PC-9 (cell line): ENCODE results near the gene AMIGO1.

Source experiments
- EZH2 ChIP-seq: fragments of 200-600 bp; sonication (generic); IDR thresholded peaks from 2 replicates; pipeline ENCODE4 v1.8.0; 2017; ENCODE audit warnings: antibody characterized with exemption, low read depth
- TF ChIP-seq, protein P1 (sequence below): fragments of 200-600 bp; sonication (generic); conservative IDR thresholded peaks from 2 replicates; pipeline ENCODE4 v1.6.1; 2017; ENCODE audit warnings: mixed run types, antibody characterized with exemption, mild to moderate bottlenecking, moderate library complexity

DNA sequence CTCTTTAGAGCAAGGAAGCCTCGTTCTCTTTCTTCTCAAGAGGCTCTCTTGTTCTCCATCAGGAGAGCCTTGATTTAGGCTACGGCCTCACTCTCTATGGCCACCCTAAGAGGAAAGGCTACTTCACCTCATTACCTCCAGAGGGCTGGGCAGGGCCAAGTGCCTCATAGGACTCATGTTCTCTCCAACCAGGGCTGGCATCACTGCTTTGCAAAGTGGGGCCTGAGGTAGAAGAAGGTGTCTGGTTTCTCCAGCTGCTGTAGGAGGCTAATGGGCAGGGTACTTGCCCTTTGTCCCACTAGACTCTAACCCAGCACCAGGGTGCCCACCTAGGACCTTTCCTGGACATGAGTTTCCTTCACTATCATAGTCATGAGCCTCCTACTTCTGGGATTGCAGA, 27.9 kb downstream of the AMIGO1 start:
- TF ChIP-seq, protein P1, sequence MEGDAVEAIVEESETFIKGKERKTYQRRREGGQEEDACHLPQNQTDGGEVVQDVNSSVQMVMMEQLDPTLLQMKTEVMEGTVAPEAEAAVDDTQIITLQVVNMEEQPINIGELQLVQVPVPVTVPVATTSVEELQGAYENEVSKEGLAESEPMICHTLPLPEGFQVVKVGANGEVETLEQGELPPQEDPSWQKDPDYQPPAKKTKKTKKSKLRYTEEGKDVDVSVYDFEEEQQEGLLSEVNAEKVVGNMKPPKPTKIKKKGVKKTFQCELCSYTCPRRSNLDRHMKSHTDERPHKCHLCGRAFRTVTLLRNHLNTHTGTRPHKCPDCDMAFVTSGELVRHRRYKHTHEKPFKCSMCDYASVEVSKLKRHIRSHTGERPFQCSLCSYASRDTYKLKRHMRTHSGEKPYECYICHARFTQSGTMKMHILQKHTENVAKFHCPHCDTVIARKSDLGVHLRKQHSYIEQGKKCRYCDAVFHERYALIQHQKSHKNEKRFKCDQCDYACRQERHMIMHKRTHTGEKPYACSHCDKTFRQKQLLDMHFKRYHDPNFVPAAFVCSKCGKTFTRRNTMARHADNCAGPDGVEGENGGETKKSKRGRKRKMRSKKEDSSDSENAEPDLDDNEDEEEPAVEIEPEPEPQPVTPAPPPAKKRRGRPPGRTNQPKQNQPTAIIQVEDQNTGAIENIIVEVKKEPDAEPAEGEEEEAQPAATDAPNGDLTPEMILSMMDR, result no peak
- no peak for TF ChIP-seq EZH2
